ENCODE data around the gene EGFL7. TPM values are rescaled to one million over a fixed set of nuclear protein-coding genes. Genes with fewer than 3 reads are reported as not detected.

Gene EGFL7
- total RNA-seq, 1 experiment from 2014 or later = 38.0 TPM

- Histone ChIP-seq H2AK5ac (ENCODE audit: insufficient read length, low read length) (no peak overlapping the region), H3K4me1 (ENCODE audit: insufficient read depth, low read length) (no peaks in the 10 kb centered on the region), H2BK5ac (ENCODE audit: insufficient read length, low read length) (no peak overlapping the region), H2BK12ac (ENCODE audit: insufficient read length, low read depth, low read length) (no peak overlapping the region), H2BK120ac (ENCODE audit: low read depth, low read length, poor library complexity, severe bottlenecking) (no peak overlapping the region), H2BK15ac (ENCODE audit: low read depth, low read length) (no peak overlapping the region), H2AFZ (ENCODE audit: low read length) (no peak overlapping the region), H3K23ac (ENCODE audit: insufficient read length, low read depth, low read length) (no peak overlapping the region), H4K5ac (ENCODE audit: insufficient read length, low read depth, low read length) (no peak overlapping the region), H3K27ac (ENCODE audit: insufficient read length, low read depth, low read length) (no peak overlapping the region), H4K91ac (ENCODE audit: insufficient read length, low read depth, low read length) (no peak overlapping the region), H3K9ac (ENCODE audit: extremely low read depth, insufficient read length, low read length) (no peak overlapping the region), H3K79me2 (ENCODE audit: insufficient read depth, low read length) (no peaks in the 10 kb centered on the region), H2BK20ac (ENCODE audit: low read depth, low read length, poor library complexity, severe bottlenecking) (no peak overlapping the region), H4K8ac (replicated peaks; ENCODE audit: insufficient read length, low read depth, low read length) (no peak overlapping the region), H3T11ph (ENCODE audit: low read length) (no peak overlapping the region), H3K56ac (ENCODE audit: insufficient read length, low read depth, low read length) (no peak overlapping the region), H3K23me2 (ENCODE audit: insufficient read length, low read depth, low read length, poor library complexity, severe bottlenecking) (no peaks in the 10 kb centered on the region), H3K18ac (ENCODE audit: insufficient read length, low read depth, low read length) (no peak overlapping the region), H3K9me3 (ENCODE audit: control insufficient read depth, low read depth, low read length) (no peaks in the 10 kb centered on the region), H3K27me3 (ENCODE audit: insufficient read depth, low read length) (no peaks in the 10 kb centered on the region), H3K14ac (ENCODE audit: insufficient read depth, low read length) (no peak overlapping the region), H4K20me1 (ENCODE audit: control insufficient read depth, insufficient read depth, insufficient read length) (no peaks in the 10 kb centered on the region), H3K79me1 (ENCODE audit: insufficient read depth, low read depth, low read length, poor library complexity, severe bottlenecking) (no peaks in the 10 kb centered on the region), H3K4me2 (ENCODE audit: insufficient read depth, insufficient read length, low read length) (no peak overlapping the region), H3K4ac (ENCODE audit: low read depth, low read length) (no peak overlapping the region)
- H3K4me3 Mint-ChIP-seq = no peak overlapping the region; a peak in 1 of 5 replicates
- H3K27me3 Mint-ChIP-seq (ENCODE audit: low read depth) = no peaks in the 10 kb centered on the region
- DNase-seq = no peak
- WGBS (ENCODE audit: extremely low coverage, insufficient read length, low lambda C conversion rate) = no CpG with 5 or more reads among the region's 26 CpGs
- peaks cover 2 to 4% of the 10 kb centered on the region in 2 experiments; a peak in 3 of 4 replicates for H3K4me1 Mint-ChIP-seq
- H3K9me3 Mint-ChIP-seq = no peaks in the 10 kb centered on the region
- H3K27ac Mint-ChIP-seq = no peak overlapping the region
- no peak for TF ChIP-seq CTCF (conservative IDR thresholded peaks at IDR 0.05)
- peaks cover 0 to 5% (median 0%) of the 10 kb centered on the region in 3 experiments; a peak in 4 of 7 replicates for H3K36me3 Mint-ChIP-seq (ENCODE audit: insufficient read depth in 1 of 3, low read depth in 3 of 3)
Observed at GRCh38 chr9:136673975-136674785, 11.5 kb downstream of the EGFL7 start.

Measured in H9 (cell line).